ENCODE measurements around the gene ZNF883.

The ZNF883 gene

DNA sequence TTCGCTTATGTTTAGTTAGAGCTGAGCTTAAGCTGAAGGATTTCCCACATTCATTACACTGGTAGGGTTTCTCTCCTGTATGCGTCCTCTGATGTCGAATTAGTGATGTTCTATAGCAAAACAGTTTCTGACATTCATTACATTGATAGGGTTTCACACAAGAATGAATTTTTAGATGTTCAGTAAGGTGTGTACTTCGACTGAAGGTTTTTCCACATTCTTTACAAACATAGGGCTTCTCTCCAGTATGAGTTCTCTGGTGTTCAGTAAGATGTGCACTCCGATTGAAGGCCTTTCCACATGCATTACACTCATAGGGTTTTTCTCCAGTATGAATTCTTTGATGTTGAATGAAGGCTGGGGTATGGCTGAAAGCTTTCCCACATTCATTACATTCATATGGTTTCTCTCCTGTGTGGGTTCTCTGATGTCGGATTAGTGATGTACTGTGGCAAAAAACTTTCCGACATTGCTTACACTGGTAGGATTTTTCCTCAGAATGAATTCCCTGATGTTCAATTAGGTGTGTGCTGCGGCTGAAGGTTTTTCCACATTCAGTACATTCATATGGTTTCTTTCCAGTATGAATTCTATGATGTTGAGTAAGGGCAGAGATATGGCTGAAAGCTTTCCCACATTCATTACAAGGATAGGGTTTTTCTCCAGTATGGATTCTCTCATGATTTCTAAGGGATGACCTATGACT is 14.6 kb downstream of the ZNF883 start:
- Histone ChIP-seq H3K36me3 (ENCODE audit: insufficient read depth, low read length) (no peaks in the 10 kb centered on the region), H3K9me2 (replicated peaks; ENCODE audit: low read depth, low read length) (no peaks in the 10 kb centered on the region), H3K4me1 (ENCODE audit: insufficient read depth, low read length, poor library complexity, severe bottlenecking) (no peaks in the 10 kb centered on the region)

DNA sequence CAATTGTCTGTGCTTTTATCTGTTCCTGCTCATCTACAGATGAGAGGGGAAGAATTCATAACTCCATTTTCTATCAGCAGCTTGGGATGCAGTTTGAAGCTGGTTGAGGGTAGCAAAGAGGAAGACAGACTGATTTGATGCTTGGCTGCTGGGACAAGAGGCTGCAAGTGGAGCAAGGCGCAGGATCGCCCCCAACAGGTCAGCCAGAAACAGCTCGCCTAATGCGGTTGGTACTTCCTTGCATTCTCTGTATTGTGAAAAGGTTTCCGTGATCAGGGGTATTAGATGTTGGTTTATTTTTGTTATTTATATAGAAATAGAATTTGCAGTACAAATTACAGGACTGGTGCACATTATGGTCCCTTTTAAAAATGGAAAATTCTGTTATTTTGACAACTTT is 40.6 kb downstream of the ZNF883 start:
- no peaks in the 10 kb centered on the region for H3K9me2 ChIP-seq (replicated peaks; ENCODE audit: low read depth, low read length)
- H3K4me3 ChIP-seq (ENCODE audit: low read length, poor library complexity, severe bottlenecking) = no peak overlapping the region
- no peaks in the 10 kb centered on the region for H3K27me3 ChIP-seq (ENCODE audit: insufficient read depth, low read length, poor library complexity, severe bottlenecking)
- H3K36me3 ChIP-seq (ENCODE audit: insufficient read depth, low read length) = no peaks in the 10 kb centered on the region
- H4K20me1 ChIP-seq (ENCODE audit: insufficient read depth, low read length, poor library complexity, severe bottlenecking) = no peaks in the 10 kb centered on the region
- H3F3A ChIP-seq (ENCODE audit: low read depth) = no peaks in the 10 kb centered on the region
- no peaks in the 10 kb centered on the region for H3K9me3 ChIP-seq (ENCODE audit: insufficient read depth, low read depth, low read length)
- no peak overlapping the region for H3K4me2 ChIP-seq (ENCODE audit: low read depth, low read length, poor library complexity, severe bottlenecking)
- no peak overlapping the region for H3K9ac ChIP-seq (ENCODE audit: low read depth, low read length, poor library complexity, severe bottlenecking)
- TF ChIP-seq, protein P1, sequence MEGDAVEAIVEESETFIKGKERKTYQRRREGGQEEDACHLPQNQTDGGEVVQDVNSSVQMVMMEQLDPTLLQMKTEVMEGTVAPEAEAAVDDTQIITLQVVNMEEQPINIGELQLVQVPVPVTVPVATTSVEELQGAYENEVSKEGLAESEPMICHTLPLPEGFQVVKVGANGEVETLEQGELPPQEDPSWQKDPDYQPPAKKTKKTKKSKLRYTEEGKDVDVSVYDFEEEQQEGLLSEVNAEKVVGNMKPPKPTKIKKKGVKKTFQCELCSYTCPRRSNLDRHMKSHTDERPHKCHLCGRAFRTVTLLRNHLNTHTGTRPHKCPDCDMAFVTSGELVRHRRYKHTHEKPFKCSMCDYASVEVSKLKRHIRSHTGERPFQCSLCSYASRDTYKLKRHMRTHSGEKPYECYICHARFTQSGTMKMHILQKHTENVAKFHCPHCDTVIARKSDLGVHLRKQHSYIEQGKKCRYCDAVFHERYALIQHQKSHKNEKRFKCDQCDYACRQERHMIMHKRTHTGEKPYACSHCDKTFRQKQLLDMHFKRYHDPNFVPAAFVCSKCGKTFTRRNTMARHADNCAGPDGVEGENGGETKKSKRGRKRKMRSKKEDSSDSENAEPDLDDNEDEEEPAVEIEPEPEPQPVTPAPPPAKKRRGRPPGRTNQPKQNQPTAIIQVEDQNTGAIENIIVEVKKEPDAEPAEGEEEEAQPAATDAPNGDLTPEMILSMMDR (conservative IDR thresholded peaks at IDR 0.05; ENCODE audit: low read length) = peak; percentile 75
- TF ChIP-seq EZH2phosphoT487 (IDR thresholded peaks at IDR 0.05; ENCODE audit: borderline replicate concordance) = no peak
- H3K4me1 ChIP-seq (ENCODE audit: insufficient read depth, low read length, poor library complexity, severe bottlenecking) = no peaks in the 10 kb centered on the region
- H2AFZ ChIP-seq (ENCODE audit: low read length) = no peak overlapping the region
- H3K79me2 ChIP-seq (ENCODE audit: insufficient read depth, low read length) = no peaks in the 10 kb centered on the region

More for the DNA sequence above, 14.6 kb downstream of the ZNF883 start:
- H3K9ac ChIP-seq (ENCODE audit: low read depth, low read length, poor library complexity, severe bottlenecking) = no peak overlapping the region
- TF ChIP-seq, protein P1 (conservative IDR thresholded peaks at IDR 0.05; ENCODE audit: low read length) = no peak
- no peak for TF ChIP-seq EZH2phosphoT487 (IDR thresholded peaks at IDR 0.05; ENCODE audit: borderline replicate concordance)
- H3F3A ChIP-seq (ENCODE audit: low read depth) = no peaks in the 10 kb centered on the region
- H3K9me3 ChIP-seq (ENCODE audit: insufficient read depth, low read depth, low read length) = peaks cover 38% of the 10 kb centered on the region
- no peaks in the 10 kb centered on the region for H3K79me2 ChIP-seq (ENCODE audit: insufficient read depth, low read length)
- H3K4me3 ChIP-seq (ENCODE audit: low read length, poor library complexity, severe bottlenecking) = no peak overlapping the region
- H3K4me2 ChIP-seq (ENCODE audit: low read depth, low read length, poor library complexity, severe bottlenecking) = no peak overlapping the region
- no peaks in the 10 kb centered on the region for H3K27me3 ChIP-seq (ENCODE audit: insufficient read depth, low read length, poor library complexity, severe bottlenecking)
- no peak overlapping the region for H2AFZ ChIP-seq (ENCODE audit: low read length)
- no peaks in the 10 kb centered on the region for H4K20me1 ChIP-seq (ENCODE audit: insufficient read depth, low read length, poor library complexity, severe bottlenecking)

DNA sequence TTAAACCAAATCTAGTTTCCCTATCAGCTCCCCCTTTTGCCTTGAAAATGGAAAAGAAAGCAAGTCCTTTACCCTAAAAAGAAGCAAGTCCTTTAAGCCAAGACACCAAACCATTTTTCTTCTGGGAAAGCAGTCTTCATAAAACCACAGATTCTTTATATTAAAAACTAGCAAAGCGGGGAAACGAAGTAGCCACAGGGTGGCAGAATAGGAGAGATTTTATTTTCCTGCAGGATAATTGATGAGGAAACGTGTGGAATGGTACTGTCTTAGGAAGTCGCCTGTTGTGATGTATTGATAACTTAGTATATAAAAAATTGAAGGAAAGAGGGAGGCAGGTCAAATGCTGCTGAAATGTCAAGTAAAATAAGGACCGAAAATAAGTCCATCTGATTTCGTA is 41.1 kb downstream of the ZNF883 start:
- Histone ChIP-seq H3K79me2 (ENCODE audit: insufficient read depth, low read length) (no peaks in the 10 kb centered on the region), H3F3A (ENCODE audit: low read depth) (no peaks in the 10 kb centered on the region), H3K9me2 (replicated peaks; ENCODE audit: low read depth, low read length) (no peaks in the 10 kb centered on the region), H3K27me3 (ENCODE audit: insufficient read depth, low read length, poor library complexity, severe bottlenecking) (no peaks in the 10 kb centered on the region), H3K4me2 (ENCODE audit: low read depth, low read length, poor library complexity, severe bottlenecking) (no peak overlapping the region), H4K20me1 (ENCODE audit: insufficient read depth, low read length, poor library complexity, severe bottlenecking) (no peaks in the 10 kb centered on the region), H3K36me3 (ENCODE audit: insufficient read depth, low read length) (no peaks in the 10 kb centered on the region), H3K4me1 (ENCODE audit: insufficient read depth, low read length, poor library complexity, severe bottlenecking) (no peaks in the 10 kb centered on the region), H3K9me3 (ENCODE audit: insufficient read depth, low read depth, low read length) (no peaks in the 10 kb centered on the region), H2AFZ (ENCODE audit: low read length) (no peak overlapping the region), H3K9ac (ENCODE audit: low read depth, low read length, poor library complexity, severe bottlenecking) (no peak overlapping the region), H3K4me3 (ENCODE audit: low read length, poor library complexity, severe bottlenecking) (no peak overlapping the region)
- TF ChIP-seq, protein P1 (conservative IDR thresholded peaks at IDR 0.05; ENCODE audit: low read length) = no peak
- no peak for TF ChIP-seq EZH2phosphoT487 (IDR thresholded peaks at IDR 0.05; ENCODE audit: borderline replicate concordance)

Measured in Loucy (cell line).